Measurements from ENCODE around the gene CFAP77.

DNA sequence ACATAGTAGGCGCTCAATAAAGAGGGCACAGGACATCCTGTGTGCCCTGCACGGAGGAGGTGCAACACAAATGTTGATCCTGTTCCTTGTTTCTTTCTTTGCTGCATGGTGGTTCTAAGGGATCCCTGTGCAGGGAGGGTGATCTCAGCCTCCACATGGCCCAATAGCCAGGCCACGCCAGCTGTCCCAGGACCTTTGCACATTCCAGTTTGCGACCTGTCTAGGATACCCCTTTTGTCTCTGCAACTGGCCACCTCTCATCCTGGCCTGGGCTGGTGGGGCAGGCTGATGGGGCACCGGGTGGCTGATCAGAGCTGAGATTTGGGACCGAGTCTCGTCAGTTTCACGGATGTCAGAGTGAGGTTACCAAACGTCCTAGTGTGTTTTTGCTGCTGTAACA is 79.5 kb downstream of the CFAP77 start:
- TF ChIP-seq EZH2 (IDR thresholded peaks at IDR 0.05) (no peak), CTCF (IDR thresholded peaks at IDR 0.05) (no peak), EZH2phosphoT487 (IDR thresholded peaks at IDR 0.05) (no peak)

Measured in neural progenitor cell (in vitro differentiated cells).